Measurements from ENCODE around the gene TFEB.

DNA sequence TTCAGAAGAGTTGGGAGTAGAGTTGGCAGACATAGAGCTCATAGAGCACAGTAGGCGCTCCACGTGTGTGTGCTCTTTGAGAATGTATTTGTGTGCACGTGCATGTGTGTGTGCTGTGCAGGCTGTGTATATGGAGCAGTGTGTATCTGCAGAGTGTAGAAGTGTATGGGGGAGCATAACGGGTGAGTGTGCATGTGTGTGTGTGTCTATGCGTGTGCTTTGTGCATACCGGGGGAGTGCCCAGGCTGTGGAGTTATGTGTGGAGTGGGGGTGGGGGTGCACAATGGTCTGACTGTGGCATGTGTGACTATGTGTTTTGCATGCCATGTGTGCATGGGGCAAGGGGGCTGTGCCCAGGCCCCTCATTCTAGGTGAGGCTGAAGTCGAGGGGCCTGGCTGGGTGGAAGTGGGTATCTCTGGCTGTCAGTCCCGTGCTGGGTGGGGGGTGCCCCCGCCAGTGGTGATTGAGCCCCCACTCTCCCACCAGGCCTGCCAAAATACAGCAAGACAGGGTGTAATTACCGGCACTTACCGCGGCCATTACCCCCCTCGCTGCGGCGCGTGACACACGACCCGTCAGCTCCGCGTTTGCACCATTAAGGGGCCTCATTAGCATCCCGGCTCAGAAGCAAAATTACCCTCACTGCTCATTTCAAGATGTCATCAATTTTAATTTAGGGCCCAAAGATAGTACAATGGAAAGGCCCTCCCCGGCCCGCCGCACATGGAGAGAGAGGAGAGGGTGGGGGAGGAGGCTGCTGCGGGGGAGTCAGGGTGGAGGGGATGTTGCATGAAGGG, 58.1 kb downstream of the TFEB start:
- TF ChIP-seq, protein P1, sequence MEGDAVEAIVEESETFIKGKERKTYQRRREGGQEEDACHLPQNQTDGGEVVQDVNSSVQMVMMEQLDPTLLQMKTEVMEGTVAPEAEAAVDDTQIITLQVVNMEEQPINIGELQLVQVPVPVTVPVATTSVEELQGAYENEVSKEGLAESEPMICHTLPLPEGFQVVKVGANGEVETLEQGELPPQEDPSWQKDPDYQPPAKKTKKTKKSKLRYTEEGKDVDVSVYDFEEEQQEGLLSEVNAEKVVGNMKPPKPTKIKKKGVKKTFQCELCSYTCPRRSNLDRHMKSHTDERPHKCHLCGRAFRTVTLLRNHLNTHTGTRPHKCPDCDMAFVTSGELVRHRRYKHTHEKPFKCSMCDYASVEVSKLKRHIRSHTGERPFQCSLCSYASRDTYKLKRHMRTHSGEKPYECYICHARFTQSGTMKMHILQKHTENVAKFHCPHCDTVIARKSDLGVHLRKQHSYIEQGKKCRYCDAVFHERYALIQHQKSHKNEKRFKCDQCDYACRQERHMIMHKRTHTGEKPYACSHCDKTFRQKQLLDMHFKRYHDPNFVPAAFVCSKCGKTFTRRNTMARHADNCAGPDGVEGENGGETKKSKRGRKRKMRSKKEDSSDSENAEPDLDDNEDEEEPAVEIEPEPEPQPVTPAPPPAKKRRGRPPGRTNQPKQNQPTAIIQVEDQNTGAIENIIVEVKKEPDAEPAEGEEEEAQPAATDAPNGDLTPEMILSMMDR (IDR thresholded peaks at IDR 0.05): no peak
- no peak for TF ChIP-seq POLR2A (IDR thresholded peaks at IDR 0.05)
- no peak for TF ChIP-seq POLR2AphosphoS5 (IDR thresholded peaks at IDR 0.05; ENCODE audit: insufficient read depth in 1 of 2, low read depth in 1 of 2)
